K562 (cell line): Measurements from ENCODE around the gene SEMA4G. TPM values are rescaled to one million over a fixed set of nuclear protein-coding genes. Genes with fewer than 3 reads are reported as not detected.

ENCODE experiments used
- MXI1 ChIP-seq: IDR thresholded peaks from 2 replicates; pipeline ENCODE4 v1.6.1; 2011; ENCODE audit warnings: low read depth, mild to moderate bottlenecking, improper control_type of control experiment, low read length
- NCOA4 ChIP-seq: fragments of 450-650 bp; IDR thresholded peaks from 2 replicates; pipeline ENCODE4 v1.6.1; 2018; ENCODE audit warnings: mild to moderate bottlenecking; ENCODE audit not compliant: partially characterized antibody
- REST ChIP-seq, 2 experiments: fragments of 450-650 bp; formaldehyde crosslinking in 1 of 2; IDR thresholded peaks; 2 replicates each; pipeline versions ENCODE4 v1.4.0 to v1.6.1; 2014 to 2020; ENCODE audit warnings: mild to moderate bottlenecking in 2 of 2, borderline replicate concordance in 1 of 2, low read depth in 1 of 2
- ZNF12 ChIP-seq: sonication (generic); formaldehyde crosslinking; IDR thresholded peaks from 2 replicates; pipeline ENCODE4 v1.4.0; 2020; ENCODE audit warnings: mild to moderate bottlenecking, missing genetic modification reagents
- ZNF384 ChIP-seq: IDR thresholded peaks from 2 replicates; pipeline ENCODE4 v1.6.1; 2012; ENCODE audit warnings: low read depth, low read length, improper control_type of control experiment
- polyA plus RNA-seq, 8 experiments: library from polyadenylated mRNA; depleted of rRNA in 4 of 8; stranded (reverse) in 5 of 8; unstranded in 3 of 8; fragments of >200 nt; fragmentation: Nextera tagmentation in 2 of 8; fragmentation: Illumina TruSeq in 1 of 8; extraction: Ambion mirVana in 2 of 8; extraction: Trizol in 1 of 8; gene quantifications; 2 replicates each; pipeline versions ENCODE4 v1.2.1 to v1.2.3, GENCODE V29; 2011 to 2014; ENCODE audit warnings: inconsistent platforms in 1 of 8, missing spikeins in 1 of 8
- total RNA-seq, 7 experiments: library from RNA; depleted of rRNA in 6 of 7; stranded (reverse); fragments of >200 nt in 6 of 7; fragmentation: Illumina TruSeq in 2 of 7; extraction: Trizol in 2 of 7; gene quantifications; 2 replicates each; pipeline versions ENCODE4 v1.2.1 to v1.2.3, GENCODE V29; 2011 to 2021; ENCODE audit warnings: low replicate concordance in 1 of 7

The SEMA4G gene
- total and polyA plus RNA-seq, 9 of the 15 experiments (the other 6 are each of a cell fraction or from before 2014, with no cell fraction given), result 0.40 to 7.8 (median 1.8) TPM

DNA sequence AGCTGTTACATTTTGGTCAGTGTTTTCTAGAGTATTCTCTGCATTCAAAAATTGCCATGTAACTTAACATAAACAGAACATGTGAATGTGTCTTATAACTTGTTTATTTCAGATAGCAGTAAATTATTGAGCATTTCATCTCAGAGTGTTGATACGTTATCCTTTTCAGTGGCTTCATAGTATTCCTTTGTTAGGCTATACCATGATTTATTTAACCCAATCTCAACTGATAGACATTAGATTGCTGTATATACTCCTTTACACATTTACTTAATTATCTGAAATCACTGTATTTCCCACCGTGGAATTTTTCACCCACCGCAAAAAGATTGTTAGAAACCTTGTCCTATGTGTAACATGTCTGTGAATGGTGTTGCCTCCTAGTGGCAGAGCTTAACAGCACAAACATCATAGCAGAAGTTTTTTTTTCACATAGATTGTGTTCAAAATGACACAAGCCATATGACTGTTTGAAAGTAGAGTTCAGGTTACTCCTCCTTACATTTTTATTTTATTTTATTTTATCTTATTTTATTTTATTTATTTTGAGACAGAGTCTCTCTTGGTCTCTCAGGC lies 35.1 kb upstream of the SEMA4G start (continued):
- TF ChIP-seq REST (IDR thresholded peaks at IDR 0.05; ENCODE audit: borderline replicate concordance) (no peak), REST (CRISPR knock-in tag; IDR thresholded peaks at IDR 0.05; ENCODE audit: low read depth) (no peak), NCOA4 (no peak), ZNF12 (CRISPR knock-in tag) (no peak), MXI1 (no peak), ZNF384 (peak; percentile 59; the same call in 1 of the 2 replicates)
